ENCODE measurements around the gene NUMA1. TPM values are rescaled to one million over a fixed set of nuclear protein-coding genes. Genes with fewer than 3 reads are reported as not detected.

The NUMA1 gene
- total and polyA plus RNA-seq, 2 of the 8 experiments (the other 6 are each of a cell fraction or from before 2014, with no cell fraction given) = 101 to 107 TPM

- no peak for TF ChIP-seq CHD7 (IDR thresholded peaks at IDR 0.05; ENCODE audit: insufficient replicate concordance, low read length)
- no peak for TF ChIP-seq CBX8 (IDR thresholded peaks at IDR 0.05; ENCODE audit: borderline replicate concordance, low read depth, low read length)
- no peak for TF ChIP-seq NRF1 (IDR thresholded peaks at IDR 0.05; ENCODE audit: low read depth, low read length)
- no peak for TF ChIP-seq CREB1 (IDR thresholded peaks at IDR 0.05)
- TF ChIP-seq JUND (IDR thresholded peaks at IDR 0.05; ENCODE audit: low read length) = no peak
- no peak for TF ChIP-seq GABPA (IDR thresholded peaks at IDR 0.05; ENCODE audit: borderline replicate concordance, insufficient read depth, low read length)
- TF ChIP-seq KDM5A (IDR thresholded peaks at IDR 0.05; ENCODE audit: low read length) = no peak
- no peak for TF ChIP-seq SUZ12 (IDR thresholded peaks at IDR 0.05; ENCODE audit: low read length)
- TF ChIP-seq ZNF274 (IDR thresholded peaks at IDR 0.05; ENCODE audit: borderline replicate concordance, extremely low read depth, low read length) = no peak
- no peak for TF ChIP-seq KDM1A (IDR thresholded peaks at IDR 0.05; ENCODE audit: borderline replicate concordance, low read length)
These were observed 66.3 kb downstream of the NUMA1 start (continued) for GRCh38 chr11:72013765-72014711.
